ENCODE data around the gene USP12. TPM values are rescaled to one million over a fixed set of nuclear protein-coding genes. Genes with fewer than 3 reads are reported as not detected.
"Not testable (repeated sequence)": the region's sequence is repeated elsewhere in the genome, so short reads cannot be mapped to it uniquely, and the experiment has no call there.

Gene USP12
- total RNA-seq, 1 donor from 2014 or later: 17.9 TPM

- TF ChIP-seq CTCF (IDR thresholded peaks at IDR 0.05; ENCODE audit: insufficient read depth, low read length, severe bottlenecking): no peak
- FAIRE-seq: no peak
Observed at GRCh38 chr13:27080018-27080948, 91.3 kb downstream of the USP12 start.

GRCh38 chr13:27079421-27079958 lies 92.1 kb downstream of the USP12 start:
- H3K36me3 ChIP-seq (ENCODE audit: control insufficient read depth, insufficient read depth, low read length): no peaks in the 10 kb centered on the region

More at GRCh38 chr13:27080018-27080948, 91.3 kb downstream of the USP12 start:
- H3K27me3 ChIP-seq (ENCODE audit: control insufficient read depth, insufficient read depth, low read length): no peaks in the 10 kb centered on the region
- H3K36me3 ChIP-seq (ENCODE audit: control insufficient read depth, insufficient read depth, low read length): no peaks in the 10 kb centered on the region
- DNase-seq (ENCODE audit: low read depth): no peak
- H3K4me3 ChIP-seq (ENCODE audit: low read depth, low read length): no peak overlapping the region

GRCh38 chr13:27077451-27077850 lies 94.2 kb downstream of the USP12 start:
- no peak for TF ChIP-seq CTCF (IDR thresholded peaks at IDR 0.05; ENCODE audit: insufficient read depth, low read length, severe bottlenecking)
- no peaks in the 10 kb centered on the region for H3K36me3 ChIP-seq (ENCODE audit: control insufficient read depth, insufficient read depth, low read length)
- no peaks in the 10 kb centered on the region for H3K27me3 ChIP-seq (ENCODE audit: control insufficient read depth, insufficient read depth, low read length)
- no peak for FAIRE-seq
- DNase-seq (ENCODE audit: low read depth): no peak
- H3K4me3 ChIP-seq (ENCODE audit: low read depth, low read length): no peak overlapping the region

More at GRCh38 chr13:27079421-27079958, 92.1 kb downstream of the USP12 start:
- FAIRE-seq: no peak
- no peak overlapping the region for H3K4me3 ChIP-seq (ENCODE audit: low read depth, low read length)
- DNase-seq (ENCODE audit: low read depth): no peak
- H3K27me3 ChIP-seq (ENCODE audit: control insufficient read depth, insufficient read depth, low read length): no peaks in the 10 kb centered on the region
- TF ChIP-seq CTCF (IDR thresholded peaks at IDR 0.05; ENCODE audit: insufficient read depth, low read length, severe bottlenecking): no peak

GRCh38 chr13:27076421-27076820 lies 95.2 kb downstream of the USP12 start:
- no peak overlapping the region for H3K4me3 ChIP-seq (ENCODE audit: low read depth, low read length)
- no peaks in the 10 kb centered on the region for H3K36me3 ChIP-seq (ENCODE audit: control insufficient read depth, insufficient read depth, low read length)
- FAIRE-seq: no peak
- no peaks in the 10 kb centered on the region for H3K27me3 ChIP-seq (ENCODE audit: control insufficient read depth, insufficient read depth, low read length)
- TF ChIP-seq CTCF (IDR thresholded peaks at IDR 0.05; ENCODE audit: insufficient read depth, low read length, severe bottlenecking): no peak
- no peak for DNase-seq (ENCODE audit: low read depth)

GRCh38 chr13:27073186-27073585 lies 98.4 kb downstream of the USP12 start:
- DNase-seq (ENCODE audit: low read depth): no peak
- no peak for TF ChIP-seq CTCF (IDR thresholded peaks at IDR 0.05; ENCODE audit: insufficient read depth, low read length, severe bottlenecking)
- no peak for FAIRE-seq
- Histone ChIP-seq H3K36me3 (ENCODE audit: control insufficient read depth, insufficient read depth, low read length) (no peaks in the 10 kb centered on the region), H3K27me3 (ENCODE audit: control insufficient read depth, insufficient read depth, low read length) (no peaks in the 10 kb centered on the region), H3K4me3 (ENCODE audit: low read depth, low read length) (no peak overlapping the region)

GRCh38 chr13:27066123-27066522 lies 105.5 kb downstream of the USP12 start:
- H3K27me3 ChIP-seq (ENCODE audit: control insufficient read depth, insufficient read depth, low read length); DNase-seq (ENCODE audit: low read depth); FAIRE-seq; H3K4me3 ChIP-seq (ENCODE audit: low read depth, low read length); H3K36me3 ChIP-seq (ENCODE audit: control insufficient read depth, insufficient read depth, low read length): not testable (repeated sequence)
